Osteocyte (in vitro differentiated cells): ENCODE results near the gene OR52K1. TPM values are rescaled to one million over a fixed set of nuclear protein-coding genes. Genes with fewer than 3 reads are reported as not detected.

ENCODE experiments used
- DNase-seq: peaks from one replicate; pipeline ENCODE4 v3.0.0; 2021; ENCODE audit warnings: mixed read lengths; ENCODE audit not compliant: unreplicated experiment; ENCODE audit errors: extremely low spot score
- H3K27ac Mint-ChIP-seq: one replicate; pipeline ENCODE4 v1.8.0; 2021; ENCODE audit warnings: mild to moderate bottlenecking, mixed read lengths; ENCODE audit not compliant: unreplicated experiment
- H3K27me3 Mint-ChIP-seq: one replicate; pipeline ENCODE4 v1.8.0; 2021; ENCODE audit warnings: mixed read lengths; ENCODE audit not compliant: unreplicated experiment
- H3K36me3 Mint-ChIP-seq: one replicate; pipeline ENCODE4 v1.8.0; 2021; ENCODE audit warnings: mixed read lengths; ENCODE audit not compliant: unreplicated experiment
- H3K4me1 Mint-ChIP-seq: one replicate; pipeline ENCODE4 v1.8.0; 2021; ENCODE audit warnings: mixed read lengths; ENCODE audit not compliant: unreplicated experiment
- H3K4me3 Mint-ChIP-seq: one replicate; pipeline ENCODE4 v1.8.0; 2021; ENCODE audit warnings: mild to moderate bottlenecking, moderate library complexity, mixed read lengths; ENCODE audit not compliant: unreplicated experiment
- H3K9me3 Mint-ChIP-seq: one replicate; pipeline ENCODE4 v1.8.0; 2021; ENCODE audit warnings: mixed read lengths; ENCODE audit not compliant: unreplicated experiment
- total RNA-seq: library from RNA; stranded (reverse); gene quantifications from 2 replicates; pipeline ENCODE4 v1.2.1, GENCODE V29; 2021
- TF ChIP-seq, protein P1 (sequence below): fragments of 200-600 bp; sonication (generic); IDR thresholded peaks from 2 replicates; pipeline ENCODE4 v1.5.0; 2021; ENCODE audit warnings: antibody characterized with exemption, mild to moderate bottlenecking, moderate library complexity

OR52K1 gene
- total RNA-seq, 1 donor from 2014 or later: not detected

DNA sequence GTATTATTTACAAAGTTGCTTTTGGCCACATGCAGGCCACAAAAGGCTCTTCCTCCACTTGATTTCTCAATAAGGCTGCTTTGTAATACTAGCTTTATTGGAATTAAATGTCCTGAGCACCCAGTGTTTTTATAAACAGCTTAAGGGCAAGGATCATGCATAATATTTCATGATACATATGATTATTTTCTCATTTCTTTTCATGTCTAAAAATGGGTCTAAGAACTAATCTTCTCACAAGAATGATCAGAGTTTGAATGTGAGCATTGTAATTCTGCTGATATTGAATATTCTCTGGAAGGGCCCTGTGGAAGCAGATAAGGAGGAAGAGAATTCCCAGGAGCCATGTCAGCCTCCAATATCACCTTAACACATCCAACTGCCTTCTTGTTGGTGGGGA, 33.5 kb upstream of the OR52K1 start, which contains the start of gene OR52K2:
Gene OR52K2 (plus strand): TSS at position 301 of the 400 bp plus-strand sequence. CDS start 45 bp downstream, at position 346.
- no peaks in the 10 kb centered on the region for H3K4me1 Mint-ChIP-seq
- H3K36me3 Mint-ChIP-seq: no peaks in the 10 kb centered on the region
- H3K4me3 Mint-ChIP-seq: no peak within 1 kb of the TSS
- TF ChIP-seq, protein P1, sequence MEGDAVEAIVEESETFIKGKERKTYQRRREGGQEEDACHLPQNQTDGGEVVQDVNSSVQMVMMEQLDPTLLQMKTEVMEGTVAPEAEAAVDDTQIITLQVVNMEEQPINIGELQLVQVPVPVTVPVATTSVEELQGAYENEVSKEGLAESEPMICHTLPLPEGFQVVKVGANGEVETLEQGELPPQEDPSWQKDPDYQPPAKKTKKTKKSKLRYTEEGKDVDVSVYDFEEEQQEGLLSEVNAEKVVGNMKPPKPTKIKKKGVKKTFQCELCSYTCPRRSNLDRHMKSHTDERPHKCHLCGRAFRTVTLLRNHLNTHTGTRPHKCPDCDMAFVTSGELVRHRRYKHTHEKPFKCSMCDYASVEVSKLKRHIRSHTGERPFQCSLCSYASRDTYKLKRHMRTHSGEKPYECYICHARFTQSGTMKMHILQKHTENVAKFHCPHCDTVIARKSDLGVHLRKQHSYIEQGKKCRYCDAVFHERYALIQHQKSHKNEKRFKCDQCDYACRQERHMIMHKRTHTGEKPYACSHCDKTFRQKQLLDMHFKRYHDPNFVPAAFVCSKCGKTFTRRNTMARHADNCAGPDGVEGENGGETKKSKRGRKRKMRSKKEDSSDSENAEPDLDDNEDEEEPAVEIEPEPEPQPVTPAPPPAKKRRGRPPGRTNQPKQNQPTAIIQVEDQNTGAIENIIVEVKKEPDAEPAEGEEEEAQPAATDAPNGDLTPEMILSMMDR: no peak
- H3K27me3 Mint-ChIP-seq: no peaks in the 10 kb centered on the region
- no peak within 1 kb of the TSS for H3K27ac Mint-ChIP-seq
- DNase-seq: no peak
- no peaks in the 10 kb centered on the region for H3K9me3 Mint-ChIP-seq

DNA sequence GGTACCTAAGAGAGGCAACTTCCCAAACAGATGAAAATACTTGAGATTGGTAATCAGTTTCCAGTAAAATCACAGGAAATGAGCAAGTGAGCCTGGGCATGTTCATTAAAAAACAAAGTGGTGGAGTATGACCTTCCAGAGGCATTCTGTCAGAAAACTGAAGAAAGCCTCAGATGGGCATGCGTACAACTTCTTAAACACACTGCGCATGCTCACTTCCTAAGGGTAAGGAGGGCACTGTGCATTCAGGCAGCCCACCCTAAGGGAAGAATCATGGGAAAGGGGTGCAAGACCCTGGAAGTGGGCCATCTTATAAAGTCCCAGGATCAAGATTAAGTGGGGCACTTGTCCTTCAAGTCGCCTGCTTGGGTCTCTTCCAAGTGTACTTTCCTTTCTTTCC, 29.3 kb upstream of the OR52K1 start:
- H3K4me3 Mint-ChIP-seq: no peak overlapping the region
- no peaks in the 10 kb centered on the region for H3K4me1 Mint-ChIP-seq

DNA sequence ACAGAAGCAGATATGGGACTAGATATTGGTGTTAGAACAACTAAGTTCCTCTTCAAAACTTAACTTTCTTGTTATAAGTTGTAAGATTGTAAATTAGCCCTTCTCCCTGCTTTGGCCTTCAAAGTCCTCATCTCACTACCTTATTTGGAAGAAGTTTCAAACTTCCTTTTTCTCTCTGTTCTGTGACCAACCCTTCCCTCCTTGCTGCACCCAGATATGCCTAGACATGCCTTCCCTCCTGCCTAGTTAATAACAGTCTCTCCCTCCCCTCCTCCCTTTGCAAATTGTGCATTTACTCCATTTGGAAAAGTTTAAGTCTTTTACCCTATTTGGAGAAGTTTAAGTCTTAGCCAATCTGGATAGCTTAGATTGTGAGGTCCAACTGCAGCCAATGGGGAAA, 28.4 kb upstream of the OR52K1 start:
- Mint-ChIP-seq H3K27me3 (peaks cover 14% of the 10 kb centered on the region), H3K4me3 (no peak overlapping the region), H3K9me3 (no peaks in the 10 kb centered on the region), H3K27ac (no peak overlapping the region), H3K4me1 (no peaks in the 10 kb centered on the region), H3K36me3 (no peaks in the 10 kb centered on the region)
- DNase-seq: no peak
- TF ChIP-seq, protein P1: no peak

More for the DNA sequence above, 29.3 kb upstream of the OR52K1 start:
- Mint-ChIP-seq H3K9me3 (no peaks in the 10 kb centered on the region), H3K27me3 (peaks cover 14% of the 10 kb centered on the region), H3K36me3 (no peaks in the 10 kb centered on the region), H3K27ac (no peak overlapping the region)
- DNase-seq: no peak
- TF ChIP-seq, protein P1: no peak

DNA sequence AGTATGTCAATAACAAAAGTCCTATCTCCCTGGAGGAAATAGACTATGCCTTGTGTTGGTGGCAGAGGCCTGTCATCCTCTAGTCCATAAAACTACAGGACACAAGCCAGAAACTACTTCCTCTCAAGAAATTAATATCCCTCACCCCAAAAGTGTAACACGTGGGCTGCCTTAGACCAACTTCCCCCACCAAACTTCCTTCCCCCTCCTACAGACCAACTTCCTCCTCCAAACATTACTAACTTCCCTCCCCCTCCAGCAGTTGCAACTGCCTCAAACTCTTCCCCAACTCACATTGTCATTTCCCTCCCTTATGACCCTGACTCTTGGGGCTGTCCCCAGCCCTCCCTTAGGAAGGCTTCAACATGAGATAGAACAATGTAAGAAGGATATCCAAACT, 27.0 kb upstream of the OR52K1 start:
- DNase-seq: no peak
- Mint-ChIP-seq H3K4me1 (no peaks in the 10 kb centered on the region), H3K36me3 (no peaks in the 10 kb centered on the region), H3K27ac (no peak overlapping the region), H3K27me3 (peaks cover 14% of the 10 kb centered on the region), H3K4me3 (no peak overlapping the region), H3K9me3 (no peaks in the 10 kb centered on the region)
- TF ChIP-seq, protein P1: no peak

DNA sequence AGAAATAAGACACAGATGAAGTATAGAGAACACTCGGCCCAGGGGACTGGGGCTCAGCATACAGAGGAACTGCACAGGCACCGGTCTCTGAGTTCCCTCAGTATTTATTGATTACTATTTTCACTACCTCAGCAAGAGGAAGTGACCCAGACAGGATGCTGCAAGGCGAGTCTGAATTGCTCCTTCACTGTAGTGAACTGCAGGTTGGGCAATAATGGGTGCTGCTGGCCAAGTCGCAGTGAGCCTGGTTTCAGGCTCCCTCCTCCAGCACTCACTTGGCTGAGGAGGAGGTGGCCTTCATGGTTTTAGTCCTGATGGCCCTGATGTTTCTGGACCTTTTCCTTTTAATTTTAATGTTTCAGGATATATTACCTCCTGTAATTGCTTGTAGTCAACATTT, 22.9 kb upstream of the OR52K1 start:
- TF ChIP-seq, protein P1: no peak
- Mint-ChIP-seq H3K9me3 (peaks cover 9% of the 10 kb centered on the region), H3K36me3 (peaks cover 2% of the 10 kb centered on the region), H3K4me1 (peaks cover 2% of the 10 kb centered on the region), H3K27me3 (peaks cover 14% of the 10 kb centered on the region), H3K4me3 (no peak overlapping the region), H3K27ac (no peak overlapping the region)
- no peak for DNase-seq
